ENCODE results near the gene EDIL3. TPM values are rescaled to one million over a fixed set of nuclear protein-coding genes. Genes with fewer than 3 reads are reported as not detected.
"Not testable (repeated sequence)": the region's sequence is repeated elsewhere in the genome, so short reads cannot be mapped to it uniquely, and the experiment has no call there.

EDIL3 gene
- total RNA-seq, 1 donor from 2014 or later = 1.1 TPM

GRCh38 chr5:84045964-84046363, 338.7 kb downstream of the EDIL3 start:
- no peak for DNase-seq (ENCODE audit: low read depth)
- Histone ChIP-seq H3K27me3 (ENCODE audit: control insufficient read depth, insufficient read depth, low read length) (no peaks in the 10 kb centered on the region), H3K4me3 (ENCODE audit: low read depth, low read length) (no peak overlapping the region), H3K36me3 (ENCODE audit: control insufficient read depth, insufficient read depth, low read length) (no peaks in the 10 kb centered on the region)
- FAIRE-seq = no peak
- TF ChIP-seq CTCF (IDR thresholded peaks at IDR 0.05; ENCODE audit: insufficient read depth, low read length, severe bottlenecking) = no peak

GRCh38 chr5:84036842-84037241, 347.8 kb downstream of the EDIL3 start:
- no peak overlapping the region for H3K4me3 ChIP-seq (ENCODE audit: low read depth, low read length)
- no peak for TF ChIP-seq CTCF (IDR thresholded peaks at IDR 0.05; ENCODE audit: insufficient read depth, low read length, severe bottlenecking)
- no peak for FAIRE-seq
- no peaks in the 10 kb centered on the region for H3K36me3 ChIP-seq (ENCODE audit: control insufficient read depth, insufficient read depth, low read length)
- H3K27me3 ChIP-seq (ENCODE audit: control insufficient read depth, insufficient read depth, low read length) = no peaks in the 10 kb centered on the region
- DNase-seq (ENCODE audit: low read depth) = no peak

- no peak for DNase-seq (ENCODE audit: low read depth)
- no peak for TF ChIP-seq CTCF (IDR thresholded peaks at IDR 0.05; ENCODE audit: insufficient read depth, low read length, severe bottlenecking)
- H3K27me3 ChIP-seq (ENCODE audit: control insufficient read depth, insufficient read depth, low read length) = no peaks in the 10 kb centered on the region
- H3K36me3 ChIP-seq (ENCODE audit: control insufficient read depth, insufficient read depth, low read length) = no peaks in the 10 kb centered on the region
- H3K4me3 ChIP-seq (ENCODE audit: low read depth, low read length) = no peak overlapping the region
- no peak for FAIRE-seq
Measured at GRCh38 chr5:84032324-84032723, 352.4 kb downstream of the EDIL3 start.

GRCh38 chr5:84028093-84028492, 356.6 kb downstream of the EDIL3 start:
- Histone ChIP-seq H3K4me3 (ENCODE audit: low read depth, low read length) (no peak overlapping the region), H3K27me3 (ENCODE audit: control insufficient read depth, insufficient read depth, low read length) (no peaks in the 10 kb centered on the region), H3K36me3 (ENCODE audit: control insufficient read depth, insufficient read depth, low read length) (no peaks in the 10 kb centered on the region)
- TF ChIP-seq CTCF (IDR thresholded peaks at IDR 0.05; ENCODE audit: insufficient read depth, low read length, severe bottlenecking) = no peak
- FAIRE-seq (no peak), DNase-seq (ENCODE audit: low read depth) (no peak)

GRCh38 chr5:84018521-84018920, 366.2 kb downstream of the EDIL3 start:
- FAIRE-seq = not testable (repeated sequence)

GRCh38 chr5:84017523-84018172, 367.0 kb downstream of the EDIL3 start:
- Histone ChIP-seq H3K36me3 (ENCODE audit: control insufficient read depth, insufficient read depth, low read length) (no peaks in the 10 kb centered on the region), H3K27me3 (ENCODE audit: control insufficient read depth, insufficient read depth, low read length) (no peaks in the 10 kb centered on the region), H3K4me3 (ENCODE audit: low read depth, low read length) (no peak overlapping the region)
- DNase-seq (ENCODE audit: low read depth) (no peak), FAIRE-seq (no peak)
- TF ChIP-seq CTCF (IDR thresholded peaks at IDR 0.05; ENCODE audit: insufficient read depth, low read length, severe bottlenecking) = no peak

More at GRCh38 chr5:84018521-84018920, 366.2 kb downstream of the EDIL3 start:
- H3K4me3 ChIP-seq (ENCODE audit: low read depth, low read length); DNase-seq (ENCODE audit: low read depth); H3K36me3 ChIP-seq (ENCODE audit: control insufficient read depth, insufficient read depth, low read length); H3K27me3 ChIP-seq (ENCODE audit: control insufficient read depth, insufficient read depth, low read length): not testable (repeated sequence)
